ENCODE data around the gene RPTOR.
A peak's percentile ranks its signal among the peaks of the same experiment; 100 is the strongest.
"Not testable (repeated sequence)": the region's sequence is repeated elsewhere in the genome, so short reads cannot be mapped to it uniquely, and the experiment has no call there.

Gene RPTOR

GRCh38 chr17:80558046-80558445 is 13.4 kb downstream of the RPTOR start:
- no peak for FAIRE-seq

DNA sequence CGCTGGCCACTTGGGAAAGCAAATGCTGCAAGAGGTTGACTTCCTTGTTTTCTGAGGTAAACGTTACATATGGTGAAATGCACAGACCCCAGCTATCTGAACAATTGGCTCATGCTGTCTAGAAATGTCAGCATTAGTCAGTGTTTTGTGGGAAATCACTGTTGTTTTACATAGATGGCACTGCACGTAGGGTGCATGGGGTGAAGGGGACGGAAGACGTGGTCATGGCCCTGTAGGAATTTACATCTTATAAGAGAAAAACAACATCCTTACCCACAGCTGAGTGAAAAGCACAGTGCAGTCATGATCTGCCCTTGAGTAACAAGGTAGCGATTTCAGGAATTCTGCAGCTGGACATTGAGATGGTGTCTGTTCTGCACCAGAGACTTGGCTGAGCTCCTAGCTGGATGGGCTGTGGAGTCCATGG is 15.2 kb downstream of the RPTOR start:
- no peak for FAIRE-seq

DNA sequence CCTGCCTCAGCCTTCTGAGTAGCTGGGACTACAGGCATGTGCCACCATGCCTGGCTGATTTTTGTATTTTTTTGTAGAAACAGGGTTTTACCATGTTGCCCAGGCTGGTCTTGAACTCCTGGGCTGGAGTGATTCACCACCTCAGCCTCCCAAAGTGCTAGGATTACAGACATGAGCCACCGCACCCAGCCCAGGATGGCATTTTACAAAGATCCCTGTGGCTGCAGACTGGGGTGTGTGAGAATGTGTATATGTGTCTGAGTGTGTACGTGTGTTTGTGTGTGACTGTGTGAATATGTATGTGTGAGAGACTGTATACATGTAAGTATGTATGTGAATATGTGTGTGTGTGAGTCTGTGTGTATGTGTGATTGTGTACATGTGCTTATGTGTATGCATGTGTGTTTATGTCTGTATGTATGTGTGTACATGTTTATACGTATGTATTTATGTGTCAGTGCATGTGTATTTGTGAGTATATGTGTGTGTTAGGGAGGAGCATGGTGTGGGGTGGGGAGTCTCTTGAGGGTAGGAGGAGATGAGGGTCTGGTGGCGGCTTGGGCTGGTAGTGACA is 17.0 kb downstream of the RPTOR start:
- FAIRE-seq, result no peak

GRCh38 chr17:80564545-80564944 is 19.9 kb downstream of the RPTOR start:
- FAIRE-seq, result no peak

- FAIRE-seq, result peak; percentile 18
These were observed 20.9 kb downstream of the RPTOR start for GRCh38 chr17:80565343-80566053.

- FAIRE-seq, result no peak
These were observed 21.4 kb downstream of the RPTOR start for GRCh38 chr17:80566054-80566400.

- no peak for FAIRE-seq
These were observed 23.6 kb downstream of the RPTOR start for GRCh38 chr17:80568246-80568645.

DNA sequence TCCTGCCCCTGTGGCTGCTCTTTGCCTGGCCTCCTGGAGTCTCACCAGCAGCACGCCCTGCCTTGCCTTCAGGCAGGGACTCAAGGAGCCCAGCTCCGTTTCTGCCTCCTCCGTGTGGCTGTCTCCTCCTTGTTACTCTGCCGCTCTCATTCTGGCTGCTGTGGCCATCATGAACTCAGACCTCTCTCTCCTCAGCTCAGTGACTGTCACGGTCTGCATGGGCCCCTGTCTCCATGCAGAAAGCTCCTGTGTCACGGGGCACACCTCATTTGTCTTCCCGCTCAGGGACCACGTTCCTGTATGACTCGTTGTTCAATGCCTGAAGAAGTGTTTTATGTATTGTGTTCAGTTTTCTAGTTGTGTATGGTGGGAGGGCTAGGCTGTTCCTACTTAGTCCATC is 25.3 kb downstream of the RPTOR start:
- no peak for FAIRE-seq

- FAIRE-seq, result no peak
These were observed 29.1 kb downstream of the RPTOR start for GRCh38 chr17:80573701-80574100.

DNA sequence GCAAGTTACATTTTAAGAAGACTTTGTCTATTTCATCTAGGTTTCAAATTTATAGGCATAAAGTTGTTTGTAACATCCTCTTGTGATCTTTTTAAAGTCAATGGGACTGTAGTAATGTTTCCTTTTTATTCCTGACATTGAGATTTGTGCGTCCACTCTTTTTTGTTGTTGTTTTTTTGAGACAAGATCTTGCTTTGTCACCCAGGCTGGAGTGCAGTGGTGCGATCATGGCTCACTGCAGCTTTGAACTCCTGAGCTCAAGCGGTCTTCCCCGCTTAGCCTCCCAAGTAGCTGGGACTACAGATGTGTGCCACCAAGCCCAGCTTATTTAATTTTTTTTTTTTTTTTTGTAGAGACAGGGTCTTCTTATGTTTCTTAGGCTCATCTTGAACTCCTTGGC is 29.9 kb downstream of the RPTOR start:
- no peak for FAIRE-seq

DNA sequence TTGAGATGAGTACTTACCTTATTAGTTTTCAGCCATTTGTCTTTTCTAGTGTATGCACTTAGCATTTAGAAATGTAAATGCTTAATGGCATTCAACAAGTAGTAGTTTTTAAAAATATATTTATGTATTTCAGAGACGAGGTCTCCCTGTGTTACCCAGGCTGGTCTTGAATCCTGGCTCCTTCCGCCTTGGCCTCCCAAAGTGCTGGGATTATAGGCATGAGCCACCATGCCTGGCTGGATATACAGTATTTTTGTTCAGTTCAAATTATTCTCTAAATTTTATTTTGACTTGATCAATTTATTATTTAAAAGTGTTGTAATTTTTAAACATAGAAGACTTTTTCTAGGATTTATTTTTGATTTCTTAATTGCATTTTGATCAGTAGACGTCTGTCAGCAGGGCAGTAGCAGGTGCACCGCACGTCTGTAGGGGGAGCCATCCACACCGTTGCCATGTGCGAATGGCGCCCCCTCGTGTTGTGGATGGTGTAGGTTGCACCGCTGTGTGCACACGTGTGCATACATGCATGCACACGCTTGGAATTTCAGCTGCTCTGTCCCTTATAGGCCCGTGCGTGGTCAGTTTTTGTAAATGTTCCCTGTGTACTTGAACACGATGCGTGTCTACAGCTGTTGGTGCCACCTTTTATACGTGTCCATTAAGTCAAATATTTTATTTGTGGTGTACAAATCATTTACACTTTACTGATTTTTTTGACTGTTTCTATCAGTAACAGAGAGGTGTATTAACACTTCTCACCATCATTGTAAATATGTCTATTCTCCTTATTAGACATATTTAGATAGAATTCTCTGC is 30.6 kb downstream of the RPTOR start:
- FAIRE-seq, result no peak

DNA sequence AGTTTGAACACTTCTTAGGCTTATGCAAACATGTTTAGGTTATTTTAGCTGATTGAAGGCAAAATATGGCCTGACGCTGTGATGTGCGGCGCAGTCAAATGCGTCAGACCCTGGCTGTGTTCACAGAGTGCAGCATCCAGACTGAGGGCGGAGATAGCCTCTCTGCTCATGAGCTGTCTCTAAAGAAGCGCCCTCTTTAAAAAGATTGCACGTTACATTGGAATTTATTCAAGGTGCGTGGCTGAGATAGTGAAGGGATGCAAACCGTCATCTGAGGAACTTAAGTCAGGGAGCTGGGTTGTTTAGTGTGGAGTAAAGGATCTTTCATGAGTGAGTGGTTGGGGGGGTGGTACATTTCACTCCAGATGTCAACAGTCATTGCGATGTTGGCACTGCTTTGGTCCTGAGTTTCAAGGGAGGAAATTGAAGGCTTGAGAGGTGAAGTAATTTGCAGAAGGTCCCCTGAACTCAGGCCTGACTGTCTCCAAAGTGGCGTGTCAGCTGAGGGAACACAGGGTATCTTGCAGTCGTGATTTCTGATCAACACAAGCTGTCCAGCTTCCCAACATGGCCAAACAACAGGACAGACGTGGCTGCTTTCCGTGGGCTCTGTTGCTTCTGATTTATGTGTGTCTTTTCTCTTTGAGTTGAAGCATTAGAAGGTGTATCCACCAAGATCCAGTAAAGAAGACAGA is 33.4 kb downstream of the RPTOR start:
- FAIRE-seq, result no peak

GRCh38 chr17:80578668-80579388 is 34.2 kb downstream of the RPTOR start:
- not testable (repeated sequence) for FAIRE-seq

DNA sequence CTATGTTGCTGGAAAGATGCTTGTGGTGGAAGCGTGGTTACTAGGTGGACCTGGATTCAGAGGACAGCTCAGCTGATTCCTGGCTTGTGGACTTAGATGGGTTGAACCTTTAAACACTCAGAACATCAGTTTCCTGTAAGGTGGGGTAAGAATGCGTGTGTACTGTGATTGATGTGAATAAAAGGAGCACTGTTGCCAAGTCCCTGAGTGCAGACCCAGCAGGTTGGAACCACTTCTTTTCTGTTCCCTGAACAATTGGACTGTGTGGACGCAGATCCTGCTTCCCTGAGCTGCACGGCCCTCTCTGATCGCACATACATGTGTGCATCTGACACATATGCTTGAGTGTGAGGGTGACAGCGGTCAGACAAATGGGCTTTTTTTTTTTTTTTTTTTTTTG is 37.5 kb downstream of the RPTOR start:
- no peak for FAIRE-seq

GRCh38 chr17:80584176-80584905 is 39.7 kb downstream of the RPTOR start:
- FAIRE-seq, result no peak

- FAIRE-seq, result no peak
These were observed 41.5 kb downstream of the RPTOR start for GRCh38 chr17:80585890-80586845.

DNA sequence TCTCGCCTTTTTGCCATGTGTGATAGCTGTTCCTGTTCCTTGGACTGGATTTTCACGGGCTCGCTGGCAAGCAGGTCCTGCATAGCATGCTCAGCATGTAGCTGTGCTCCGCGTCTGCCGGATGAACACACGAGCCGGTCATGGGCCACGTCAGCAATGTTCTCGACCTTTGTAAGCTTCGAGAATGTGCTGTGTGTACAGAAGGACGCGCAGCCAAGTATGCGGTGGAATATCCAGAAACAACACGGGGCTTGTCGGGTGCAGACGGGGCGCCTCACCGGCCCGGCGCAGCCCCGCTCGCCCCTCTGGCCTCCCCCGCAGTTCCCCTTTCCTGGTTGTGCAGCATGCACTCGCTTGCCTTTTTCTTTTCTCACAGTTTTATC is 42.2 kb downstream of the RPTOR start:
- FAIRE-seq, result no peak

DNA sequence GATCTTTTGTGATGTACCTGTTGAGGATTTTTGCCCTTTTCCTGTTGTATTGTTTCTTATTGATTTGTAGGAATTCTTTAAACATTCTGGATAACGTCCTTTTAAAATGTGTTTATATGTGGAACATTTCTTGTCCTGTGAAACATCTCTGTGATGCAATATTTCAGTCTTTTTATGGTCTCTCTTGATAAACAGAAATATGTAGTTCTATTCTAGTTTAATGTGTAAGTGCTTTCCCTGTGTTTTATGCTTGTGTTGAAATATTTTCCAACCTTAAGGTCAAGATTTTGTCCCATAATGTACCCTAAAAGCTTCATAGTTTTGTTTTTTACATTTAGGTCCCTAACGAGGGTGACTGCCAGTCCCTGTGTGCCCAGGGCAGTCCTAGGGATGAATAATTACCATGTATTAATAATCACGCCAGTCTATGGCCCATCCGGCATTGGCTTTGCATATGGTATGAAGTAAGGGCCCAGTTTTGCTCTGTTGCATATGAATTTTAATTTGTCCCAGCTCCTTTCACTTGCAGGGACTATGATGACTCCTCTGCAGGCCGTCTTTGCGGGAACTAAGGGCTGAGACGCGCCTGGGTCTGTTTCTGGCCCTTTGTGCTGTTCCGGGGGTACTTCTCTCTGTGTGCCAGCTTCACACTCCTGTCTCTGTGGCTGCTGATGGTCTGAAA is 44.2 kb downstream of the RPTOR start:
- FAIRE-seq, result no peak

- FAIRE-seq, result no peak
These were observed 47.1 kb downstream of the RPTOR start for GRCh38 chr17:80591788-80592187.

DNA sequence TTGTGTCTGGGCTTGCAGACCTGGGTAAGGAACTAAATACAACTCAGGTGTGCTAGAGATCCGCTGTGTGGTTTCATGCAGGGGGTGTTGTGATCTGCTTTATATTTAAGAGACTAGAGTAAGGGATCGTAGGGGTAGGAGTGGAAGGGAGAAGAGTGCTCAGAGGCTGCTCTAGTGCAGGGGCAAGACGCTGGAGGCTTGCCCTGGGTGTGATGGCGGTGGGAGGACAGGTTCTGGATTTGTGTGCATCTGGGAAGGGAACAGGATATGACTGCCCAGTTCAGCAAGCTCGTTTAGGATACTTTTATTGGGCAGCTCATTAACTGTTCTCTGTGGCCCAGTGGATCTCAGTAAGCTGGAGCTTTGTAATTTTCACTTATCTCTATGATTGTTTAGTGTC is 47.6 kb downstream of the RPTOR start:
- FAIRE-seq, result no peak

All from endometrium (tissue), 2 donors.